Colonic mucosa (tissue), 4 donors: ENCODE results near the gene SUMO3. TPM values are rescaled to one million over a fixed set of nuclear protein-coding genes. Genes with fewer than 3 reads are reported as not detected.

Experiments used
- DNase-seq: peaks from one replicate; pipeline ENCODE4 v3.0.0-alpha.2; 2020
- H3K27ac ChIP-seq: fragments of 200-600 bp; one replicate; pipeline ENCODE4 v1.8.0; 2021
- H3K27me3 ChIP-seq: fragments of 200-600 bp; one replicate; pipeline ENCODE4 v1.8.0; 2021
- H3K36me3 ChIP-seq: fragments of 200-600 bp; one replicate; pipeline ENCODE4 v1.8.0; 2021
- H3K4me1 ChIP-seq: fragments of 200-600 bp; one replicate; pipeline ENCODE4 v1.8.0; 2021; ENCODE audit warnings: mild to moderate bottlenecking
- H3K4me3 ChIP-seq: fragments of 200-600 bp; one replicate; pipeline ENCODE4 v1.8.0; 2021
- H3K9ac ChIP-seq, 2 donors: one replicate each; pipeline ENCODE4 v1.7.0; 2013; ENCODE audit warnings: control low read depth in 2 of 2, low read depth in 2 of 2, low read length in 2 of 2
- H3K9me3 ChIP-seq: fragments of 200-600 bp; one replicate; pipeline ENCODE4 v1.8.0; 2021
- intact Hi-C: fragments of 100-400 bp; cut with DNase I; formaldehyde crosslinking; loops from one replicate; pipeline ENCODE4 v1.14.1; 2022
- total RNA-seq, 2 donors: library from RNA; stranded (reverse); fragmentation: NEBNext Ultra II Directional in 1 of 2; extraction: Animal tissue kit (Norgen Biotek cat#: 25700) in 1 of 2; gene quantifications; one replicate each; pipeline ENCODE4 v1.2.1, GENCODE V29; 2021
- TF ChIP-seq, protein P1 (sequence below): fragments of 200-600 bp; IDR thresholded peaks from one replicate; pipeline ENCODE4 v1.8.0; 2022; ENCODE audit warnings: antibody characterized with exemption, mild to moderate bottlenecking
- donor health status: healthy.
- donor health status: DM: no; HTN: no; CAD: no.
- donor health status: DM: no; HTN: no; CAD: no.

The SUMO3 gene
- total RNA-seq, 2 donors from 2014 or later: 81.3 to 82.8 TPM

GRCh38 chr21:44765231-44766013, 52.4 kb downstream of the SUMO3 start:
- H3K9me3 ChIP-seq: no peaks in the 10 kb centered on the region
- no peaks in the 10 kb centered on the region for H3K36me3 ChIP-seq
- H3K27me3 ChIP-seq: no peaks in the 10 kb centered on the region
- no peak overlapping the region for H3K9ac ChIP-seq
- no peak overlapping the region for H3K27ac ChIP-seq
- TF ChIP-seq, protein P1, sequence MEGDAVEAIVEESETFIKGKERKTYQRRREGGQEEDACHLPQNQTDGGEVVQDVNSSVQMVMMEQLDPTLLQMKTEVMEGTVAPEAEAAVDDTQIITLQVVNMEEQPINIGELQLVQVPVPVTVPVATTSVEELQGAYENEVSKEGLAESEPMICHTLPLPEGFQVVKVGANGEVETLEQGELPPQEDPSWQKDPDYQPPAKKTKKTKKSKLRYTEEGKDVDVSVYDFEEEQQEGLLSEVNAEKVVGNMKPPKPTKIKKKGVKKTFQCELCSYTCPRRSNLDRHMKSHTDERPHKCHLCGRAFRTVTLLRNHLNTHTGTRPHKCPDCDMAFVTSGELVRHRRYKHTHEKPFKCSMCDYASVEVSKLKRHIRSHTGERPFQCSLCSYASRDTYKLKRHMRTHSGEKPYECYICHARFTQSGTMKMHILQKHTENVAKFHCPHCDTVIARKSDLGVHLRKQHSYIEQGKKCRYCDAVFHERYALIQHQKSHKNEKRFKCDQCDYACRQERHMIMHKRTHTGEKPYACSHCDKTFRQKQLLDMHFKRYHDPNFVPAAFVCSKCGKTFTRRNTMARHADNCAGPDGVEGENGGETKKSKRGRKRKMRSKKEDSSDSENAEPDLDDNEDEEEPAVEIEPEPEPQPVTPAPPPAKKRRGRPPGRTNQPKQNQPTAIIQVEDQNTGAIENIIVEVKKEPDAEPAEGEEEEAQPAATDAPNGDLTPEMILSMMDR: no peak
- no peak for DNase-seq
- intact Hi-C loops: no loop called here
- H3K4me1 ChIP-seq: no peaks in the 10 kb centered on the region
- H3K4me3 ChIP-seq: no peak overlapping the region

- Histone ChIP-seq H3K9me3 (no peaks in the 10 kb centered on the region), H3K4me3 (no peak overlapping the region), H3K27me3 (no peaks in the 10 kb centered on the region), H3K36me3 (no peaks in the 10 kb centered on the region), H3K9ac (no peak overlapping the region), H3K27ac (no peak overlapping the region), H3K4me1 (no peaks in the 10 kb centered on the region)
- DNase-seq: no peak
- intact Hi-C loops: no loop called here
- TF ChIP-seq, protein P1: no peak
Measured at GRCh38 chr21:44764319-44765230, 53.3 kb downstream of the SUMO3 start.

DNA sequence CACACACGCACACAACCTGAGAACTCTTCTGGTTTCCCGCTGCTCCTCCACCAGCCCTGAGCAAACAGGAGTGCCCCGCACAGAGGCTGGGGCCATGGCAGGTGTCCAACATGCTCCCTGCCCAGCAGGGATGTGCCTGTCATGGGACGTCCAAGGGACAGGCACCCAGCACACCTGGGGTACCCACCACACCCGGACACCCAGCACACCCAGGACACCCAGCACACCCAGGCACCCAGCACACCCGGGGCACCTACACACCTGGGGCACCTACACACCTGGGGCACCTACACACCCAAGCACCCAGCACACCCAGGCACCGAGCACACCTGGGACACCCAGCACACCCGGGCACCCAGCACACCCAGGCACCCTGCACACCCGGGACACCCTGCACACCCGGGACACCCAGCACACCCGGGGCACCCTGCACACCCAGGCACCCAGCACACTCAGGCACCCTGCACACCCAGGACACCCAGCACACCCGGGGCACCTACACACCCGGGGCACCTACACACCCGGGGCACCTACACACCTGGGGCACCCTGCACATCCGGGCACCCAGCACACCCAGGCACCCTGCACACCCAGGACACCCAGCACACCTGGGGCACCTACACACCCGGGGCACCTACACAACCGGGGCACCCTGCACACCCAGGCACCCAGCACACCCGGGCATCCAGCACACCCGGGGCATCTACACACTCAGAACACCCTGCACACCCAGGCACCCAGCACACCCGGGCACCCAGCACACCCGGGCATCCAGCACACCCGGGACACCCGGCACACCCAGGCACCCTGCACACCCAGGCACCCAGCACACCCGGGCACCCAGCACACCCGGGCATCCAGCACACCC, 54.2 kb downstream of the SUMO3 start:
- Histone ChIP-seq H3K9me3 (no peaks in the 10 kb centered on the region), H3K4me3 (no peak overlapping the region), H3K36me3 (no peaks in the 10 kb centered on the region), H3K4me1 (no peaks in the 10 kb centered on the region), H3K27me3 (no peaks in the 10 kb centered on the region), H3K9ac (no peak overlapping the region), H3K27ac (no peak overlapping the region)
- TF ChIP-seq, protein P1: no peak
- DNase-seq: no peak
- intact Hi-C loops: no loop called here

- Histone ChIP-seq H3K4me3 (no peak overlapping the region), H3K4me1 (no peaks in the 10 kb centered on the region), H3K27me3 (no peaks in the 10 kb centered on the region), H3K9ac (no peak overlapping the region), H3K36me3 (no peaks in the 10 kb centered on the region), H3K9me3 (no peaks in the 10 kb centered on the region), H3K27ac (no peak overlapping the region)
- intact Hi-C loops: no loop called here
- TF ChIP-seq, protein P1: no peak
- DNase-seq: no peak
Measured at GRCh38 chr21:44763050-44763378, 54.8 kb downstream of the SUMO3 start.
